ENCODE measurements around the gene USP46. TPM values are rescaled to one million over a fixed set of nuclear protein-coding genes. Genes with fewer than 3 reads are reported as not detected.

The USP46 gene
- total and polyA plus RNA-seq, 2 of the 13 experiments (the other 11 are each of a cell fraction or from before 2014, with no cell fraction given) = 4.7 to 17.4 TPM

DNA sequence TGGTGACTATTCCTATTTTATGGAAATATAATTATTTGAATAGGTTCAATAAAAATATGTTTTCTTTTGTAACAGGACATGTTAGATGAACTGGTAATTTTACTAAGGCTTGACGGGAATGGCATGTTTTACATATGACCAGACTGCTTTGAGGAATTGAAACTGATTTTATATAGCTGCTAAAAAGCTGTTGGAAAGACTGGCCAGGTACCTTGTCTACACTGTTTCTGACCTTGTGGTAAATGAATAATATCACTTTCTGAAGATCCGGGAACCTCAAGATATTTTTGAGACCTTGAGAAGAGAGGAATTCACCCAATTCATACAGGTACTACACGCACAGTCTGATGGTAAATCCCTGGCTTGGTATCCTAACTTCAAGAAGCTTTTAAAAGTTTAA lies 42.1 kb upstream of the USP46 start (continued):
- no peak for TF ChIP-seq ZBTB44 (CRISPR knock-in tag; IDR thresholded peaks at IDR 0.05)
- no peak for TF ChIP-seq ZNF615 (CRISPR knock-in tag; IDR thresholded peaks at IDR 0.05; ENCODE audit: borderline replicate concordance)
- no peak for TF ChIP-seq ZNF510 (CRISPR knock-in tag; IDR thresholded peaks at IDR 0.05; ENCODE audit: low read depth)

GRCh38 chr4:52694936-52695335 lies 35.8 kb upstream of the USP46 start:
- Histone ChIP-seq H3K79me2 (ENCODE audit: insufficient read depth, low read length) (no peaks in the 10 kb centered on the region), H3K9ac (ENCODE audit: insufficient read depth, low read depth, low read length) (no peak overlapping the region), H3K27ac (ENCODE audit: extremely low read length, insufficient read depth, low read length) (no peak overlapping the region), H3K9me3 (ENCODE audit: low read length) (0 out of 2 replicates have a peak, but pooled peaks cover 6% of the 10 kb centered on the region), H3K4me2 (ENCODE audit: low read depth, low read length) (no peak overlapping the region), H3K36me3 (replicated peaks in 1 of 2; ENCODE audit: control insufficient read depth in 1 of 2, insufficient read depth in 2 of 2, low read length in 2 of 2) (no peaks in the 10 kb centered on the region), H2AFZ (ENCODE audit: low read length) (no peak overlapping the region), H3K27me3 (ENCODE audit: control insufficient read depth in 1 of 2, insufficient read depth in 2 of 2, low read length in 2 of 2) (no peaks in the 10 kb centered on the region), H3K4me3 (replicated peaks in 1 of 3; ENCODE audit: insufficient read depth in 1 of 3, low read depth in 2 of 3, low read length in 3 of 3) (no peak overlapping the region), H3K4me1 (ENCODE audit: insufficient read depth, low read length) (0 out of 2 replicates have a peak, but pooled peaks cover 6% of the 10 kb centered on the region), H4K20me1 (ENCODE audit: insufficient read depth, low read length) (no peaks in the 10 kb centered on the region)
- TF ChIP-seq, protein P1, sequence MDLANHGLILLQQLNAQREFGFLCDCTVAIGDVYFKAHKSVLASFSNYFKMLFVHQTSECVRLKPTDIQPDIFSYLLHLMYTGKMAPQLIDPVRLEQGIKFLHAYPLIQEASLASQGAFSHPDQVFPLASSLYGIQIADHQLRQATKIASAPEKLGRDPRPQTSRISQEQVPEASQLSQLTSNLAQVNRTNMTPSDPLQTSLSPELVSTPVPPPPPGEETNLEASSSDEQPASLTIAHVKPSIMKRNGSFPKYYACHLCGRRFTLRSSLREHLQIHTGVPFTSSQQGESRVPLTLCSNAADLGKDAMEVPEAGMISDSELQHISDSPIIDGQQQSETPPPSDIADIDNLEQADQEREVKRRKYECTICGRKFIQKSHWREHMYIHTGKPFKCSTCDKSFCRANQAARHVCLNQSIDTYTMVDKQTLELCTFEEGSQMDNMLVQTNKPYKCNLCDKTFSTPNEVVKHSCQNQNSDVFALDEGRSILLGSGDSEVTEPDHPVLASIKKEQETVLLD (CRISPR knock-in tag; IDR thresholded peaks at IDR 0.05; ENCODE audit: low read depth) = no peak
- no peak for TF ChIP-seq KAT7 (CRISPR knock-in tag; IDR thresholded peaks at IDR 0.05; ENCODE audit: borderline replicate concordance)
- no peak for TF ChIP-seq RFX5 (IDR thresholded peaks at IDR 0.05; ENCODE audit: low read depth, low read length)
- TF ChIP-seq, protein P2, sequence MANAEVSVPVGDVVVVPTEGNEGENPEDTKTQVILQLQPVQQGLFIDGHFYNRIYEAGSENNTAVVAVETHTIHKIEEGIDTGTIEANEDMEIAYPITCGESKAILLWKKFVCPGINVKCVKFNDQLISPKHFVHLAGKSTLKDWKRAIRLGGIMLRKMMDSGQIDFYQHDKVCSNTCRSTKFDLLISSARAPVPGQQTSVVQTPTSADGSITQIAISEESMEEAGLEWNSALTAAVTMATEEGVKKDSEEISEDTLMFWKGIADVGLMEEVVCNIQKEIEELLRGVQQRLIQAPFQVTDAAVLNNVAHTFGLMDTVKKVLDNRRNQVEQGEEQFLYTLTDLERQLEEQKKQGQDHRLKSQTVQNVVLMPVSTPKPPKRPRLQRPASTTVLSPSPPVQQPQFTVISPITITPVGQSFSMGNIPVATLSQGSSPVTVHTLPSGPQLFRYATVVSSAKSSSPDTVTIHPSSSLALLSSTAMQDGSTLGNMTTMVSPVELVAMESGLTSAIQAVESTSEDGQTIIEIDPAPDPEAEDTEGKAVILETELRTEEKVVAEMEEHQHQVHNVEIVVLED (CRISPR knock-in tag; IDR thresholded peaks at IDR 0.05; ENCODE audit: borderline replicate concordance) = no peak
- TF ChIP-seq ZBTB7A (CRISPR knock-in tag; IDR thresholded peaks at IDR 0.05) = no peak
- no peak for TF ChIP-seq HOXA5 (CRISPR knock-in tag; IDR thresholded peaks at IDR 0.05)
- no peak for TF ChIP-seq ZSCAN22 (CRISPR knock-in tag; IDR thresholded peaks at IDR 0.05)
- no peak for TF ChIP-seq TAF15 (IDR thresholded peaks at IDR 0.05; ENCODE audit: low read depth, low read length, poor library complexity, severe bottlenecking)
- no peak for TF ChIP-seq BCL6 (CRISPR knock-in tag; IDR thresholded peaks at IDR 0.05)
- no peak for TF ChIP-seq ZNF652 (CRISPR knock-in tag; IDR thresholded peaks at IDR 0.05; ENCODE audit: borderline replicate concordance, low read depth)
- no peak for FAIRE-seq
- ChIA-PET CTCF (ENCODE audit: low intra/inter-chr PET ratio, low total read pairs) (no interaction called here), POLR2A (interaction anchor here (0.9 kb wide), 1 partner anchor 28 kb away, joined by 3 read pairs; no protein-coding TSS in a partner anchor)
- no TSS peak for BruUV-seq (replicated peaks)
- no peak for ATAC-seq
- 3% methylated on average over 2 of the region's 2 CpGs for WGBS (ENCODE audit: low lambda C conversion rate)
- in situ Hi-C loops (cut with HindIII; ENCODE audit: extremely low pct_ligation_motif_present, low pct_unique_long_range_greater_than_20kb) (no loop called here), intact Hi-C loops (cut with micrococcal nuclease; ENCODE audit: unreplicated experiment) (no loop called here)
- no peak for DNase-seq (ENCODE audit: low spot score)

Measured in HepG2 (cell line).